RPMI8226 (cell line): ENCODE data around the gene STAT2.
A peak's percentile ranks its signal among the peaks of the same experiment; 100 is the strongest.
"Not testable (repeated sequence)": the region's sequence is repeated elsewhere in the genome, so short reads cannot be mapped to it uniquely, and the experiment has no call there.

Source experiments
- DNase-seq: peaks from one replicate; pipeline ENCODE4 v3.0.0-alpha.2; 2015

Gene STAT2

GRCh38 chr12:56359851-56360767 lies at the start of gene STAT2:
Gene STAT2 (minus strand): TSS chr12:56360107. CDS start chr12:56356571, 3,536 bp downstream.
- DNase-seq: peak; percentile 99

GRCh38 chr12:56408799-56409417 lies 49.0 kb upstream of the STAT2 start:
- no peak for DNase-seq

- not testable (repeated sequence) for DNase-seq
These were observed 44.3 kb upstream of the STAT2 start for GRCh38 chr12:56404227-56404626.

- DNase-seq: not testable (repeated sequence)
These were observed 41.7 kb upstream of the STAT2 start for GRCh38 chr12:56401612-56402011.

- not testable (repeated sequence) for DNase-seq
These were observed 41.2 kb upstream of the STAT2 start for GRCh38 chr12:56401125-56401524.

- DNase-seq: not testable (repeated sequence)
These were observed 39.6 kb upstream of the STAT2 start for GRCh38 chr12:56399466-56399865.

GRCh38 chr12:56398324-56398723 lies 38.4 kb upstream of the STAT2 start:
- no peak for DNase-seq

GRCh38 chr12:56392331-56392730 lies 32.4 kb upstream of the STAT2 start:
- no peak for DNase-seq

GRCh38 chr12:56391721-56392120 lies 31.8 kb upstream of the STAT2 start:
- DNase-seq: no peak

- DNase-seq: no peak
These were observed 29.5 kb upstream of the STAT2 start for GRCh38 chr12:56389412-56389811.

- no peak for DNase-seq
These were observed 27.3 kb upstream of the STAT2 start for GRCh38 chr12:56387152-56387736.

- peak; percentile 63 for DNase-seq
These were observed 26.0 kb upstream of the STAT2 start for GRCh38 chr12:56385873-56386272.

GRCh38 chr12:56382611-56383010 lies 22.7 kb upstream of the STAT2 start:
- no peak for DNase-seq

GRCh38 chr12:56377989-56378316 lies 18.0 kb upstream of the STAT2 start:
- DNase-seq: no peak

GRCh38 chr12:56377310-56377988 lies 17.5 kb upstream of the STAT2 start:
- no peak for DNase-seq

GRCh38 chr12:56375598-56376434 lies 15.9 kb upstream of the STAT2 start:
- peak; percentile 83 for DNase-seq

- DNase-seq: peak; percentile 33
These were observed 15.1 kb upstream of the STAT2 start for GRCh38 chr12:56374726-56375597.

GRCh38 chr12:56373515-56373914 lies 13.6 kb upstream of the STAT2 start:
- no peak for DNase-seq

- no peak for DNase-seq
These were observed 7.0 kb upstream of the STAT2 start for GRCh38 chr12:56366948-56367347.

- no peak for DNase-seq
These were observed 2.5 kb upstream of the STAT2 start, which contains the start of gene APOF for GRCh38 chr12:56362130-56363059. Gene APOF (minus strand): TSS chr12:56362857. CDS start chr12:56362745, 112 bp downstream.
